ENCODE measurements around the gene DIP2B.

GRCh38 chr12:50715174-50715573, 210.4 kb downstream of the DIP2B start:
- TF ChIP-seq POLR2AphosphoS5 (IDR thresholded peaks at IDR 0.05; ENCODE audit: low read depth, low read length) (no peak), EP300 (IDR thresholded peaks at IDR 0.05; ENCODE audit: borderline replicate concordance in 1 of 2, low read depth in 1 of 2, low read length in 1 of 2) (no peak), GABPA (IDR thresholded peaks at IDR 0.05; ENCODE audit: low read depth) (no peak), TAF1 (IDR thresholded peaks at IDR 0.05; ENCODE audit: borderline replicate concordance, low read depth, low read length) (no peak), RFX5 (IDR thresholded peaks at IDR 0.05; ENCODE audit: low read length) (no peak), ELF1 (IDR thresholded peaks at IDR 0.05) (no peak), REST (IDR thresholded peaks at IDR 0.05; ENCODE audit: low read depth, low read length) (no peak), CHD2 (IDR thresholded peaks at IDR 0.05; ENCODE audit: low read length, partially characterized antibody) (no peak), RXRA (IDR thresholded peaks at IDR 0.05; ENCODE audit: borderline replicate concordance, low read depth) (no peak), EZH2phosphoT487 (IDR thresholded peaks at IDR 0.05; ENCODE audit: borderline replicate concordance, low read depth) (no peak)
- TF ChIP-seq, protein P1, sequence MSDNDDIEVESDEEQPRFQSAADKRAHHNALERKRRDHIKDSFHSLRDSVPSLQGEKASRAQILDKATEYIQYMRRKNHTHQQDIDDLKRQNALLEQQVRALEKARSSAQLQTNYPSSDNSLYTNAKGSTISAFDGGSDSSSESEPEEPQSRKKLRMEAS (IDR thresholded peaks at IDR 0.05; ENCODE audit: low read depth), result no peak
- TF ChIP-seq, protein P2, sequence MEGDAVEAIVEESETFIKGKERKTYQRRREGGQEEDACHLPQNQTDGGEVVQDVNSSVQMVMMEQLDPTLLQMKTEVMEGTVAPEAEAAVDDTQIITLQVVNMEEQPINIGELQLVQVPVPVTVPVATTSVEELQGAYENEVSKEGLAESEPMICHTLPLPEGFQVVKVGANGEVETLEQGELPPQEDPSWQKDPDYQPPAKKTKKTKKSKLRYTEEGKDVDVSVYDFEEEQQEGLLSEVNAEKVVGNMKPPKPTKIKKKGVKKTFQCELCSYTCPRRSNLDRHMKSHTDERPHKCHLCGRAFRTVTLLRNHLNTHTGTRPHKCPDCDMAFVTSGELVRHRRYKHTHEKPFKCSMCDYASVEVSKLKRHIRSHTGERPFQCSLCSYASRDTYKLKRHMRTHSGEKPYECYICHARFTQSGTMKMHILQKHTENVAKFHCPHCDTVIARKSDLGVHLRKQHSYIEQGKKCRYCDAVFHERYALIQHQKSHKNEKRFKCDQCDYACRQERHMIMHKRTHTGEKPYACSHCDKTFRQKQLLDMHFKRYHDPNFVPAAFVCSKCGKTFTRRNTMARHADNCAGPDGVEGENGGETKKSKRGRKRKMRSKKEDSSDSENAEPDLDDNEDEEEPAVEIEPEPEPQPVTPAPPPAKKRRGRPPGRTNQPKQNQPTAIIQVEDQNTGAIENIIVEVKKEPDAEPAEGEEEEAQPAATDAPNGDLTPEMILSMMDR (IDR thresholded peaks at IDR 0.05), result no peak
- TF ChIP-seq, protein P3, sequence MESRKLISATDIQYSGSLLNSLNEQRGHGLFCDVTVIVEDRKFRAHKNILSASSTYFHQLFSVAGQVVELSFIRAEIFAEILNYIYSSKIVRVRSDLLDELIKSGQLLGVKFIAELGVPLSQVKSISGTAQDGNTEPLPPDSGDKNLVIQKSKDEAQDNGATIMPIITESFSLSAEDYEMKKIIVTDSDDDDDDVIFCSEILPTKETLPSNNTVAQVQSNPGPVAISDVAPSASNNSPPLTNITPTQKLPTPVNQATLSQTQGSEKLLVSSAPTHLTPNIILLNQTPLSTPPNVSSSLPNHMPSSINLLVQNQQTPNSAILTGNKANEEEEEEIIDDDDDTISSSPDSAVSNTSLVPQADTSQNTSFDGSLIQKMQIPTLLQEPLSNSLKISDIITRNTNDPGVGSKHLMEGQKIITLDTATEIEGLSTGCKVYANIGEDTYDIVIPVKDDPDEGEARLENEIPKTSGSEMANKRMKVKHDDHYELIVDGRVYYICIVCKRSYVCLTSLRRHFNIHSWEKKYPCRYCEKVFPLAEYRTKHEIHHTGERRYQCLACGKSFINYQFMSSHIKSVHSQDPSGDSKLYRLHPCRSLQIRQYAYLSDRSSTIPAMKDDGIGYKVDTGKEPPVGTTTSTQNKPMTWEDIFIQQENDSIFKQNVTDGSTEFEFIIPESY (IDR thresholded peaks at IDR 0.05; ENCODE audit: borderline replicate concordance, low read depth), result no peak
